Measurements from ENCODE around the gene SIRT4.

SIRT4 gene

GRCh38 chr12:120358412-120359100 is 56.4 kb downstream of the SIRT4 start:
- POLR2A ChIA-PET (ENCODE audit: low non-redundant PET): no interaction called here
- CTCF ChIA-PET: interaction anchor here (1.9 kb wide), 1 partner anchor 71 kb away, joined by 8 read pairs; no protein-coding TSS in a partner anchor
- no peak for DNase-seq (ENCODE audit: low spot score)
- H3K27ac ChIP-seq: no peak overlapping the region
- TF ChIP-seq CTCF (conservative IDR thresholded peaks at IDR 0.05; ENCODE audit: low read depth): no peak

- DNase-seq (ENCODE audit: low spot score): no peak
- ChIA-PET POLR2A (ENCODE audit: low non-redundant PET) (no interaction called here), CTCF (no interaction called here)
- TF ChIP-seq CTCF (conservative IDR thresholded peaks at IDR 0.05; ENCODE audit: low read depth): no peak
- no peak overlapping the region for H3K27ac ChIP-seq
Observed at GRCh38 chr12:120359128-120359527, 57.0 kb downstream of the SIRT4 start.

- no peak for TF ChIP-seq CTCF (conservative IDR thresholded peaks at IDR 0.05; ENCODE audit: low read depth)
- ChIA-PET CTCF (no interaction called here), POLR2A (ENCODE audit: low non-redundant PET) (no interaction called here)
- peak; percentile 29 for DNase-seq (ENCODE audit: low spot score)
- no peak overlapping the region for H3K27ac ChIP-seq
Observed at GRCh38 chr12:120361506-120362208, 59.5 kb downstream of the SIRT4 start.

Data from RWPE1 (cell line).